DOHH2 (cell line): ENCODE data around the gene MLKL.

Source experiments
- EZH2phosphoT487 ChIP-seq: fragments of 200-600 bp; sonication (generic); IDR thresholded peaks from 2 replicates; pipeline ENCODE4 v1.6.1; 2017; ENCODE audit warnings: borderline replicate concordance, mild to moderate bottlenecking, antibody characterized with exemption, low read length, moderate library complexity, mixed read lengths
- TF ChIP-seq, protein P1 (sequence below): fragments of 200-600 bp; sonication (generic); IDR thresholded peaks from one replicate; pipeline ENCODE4 v1.5.1; 2014; ENCODE audit warnings: antibody characterized with exemption, mild to moderate bottlenecking, low read depth, low read length; ENCODE audit not compliant: poor library complexity, severe bottlenecking

GRCh38 chr16:74641969-74642368 is 58.7 kb downstream of the MLKL start:
- TF ChIP-seq EZH2phosphoT487 = no peak
- TF ChIP-seq, protein P1, sequence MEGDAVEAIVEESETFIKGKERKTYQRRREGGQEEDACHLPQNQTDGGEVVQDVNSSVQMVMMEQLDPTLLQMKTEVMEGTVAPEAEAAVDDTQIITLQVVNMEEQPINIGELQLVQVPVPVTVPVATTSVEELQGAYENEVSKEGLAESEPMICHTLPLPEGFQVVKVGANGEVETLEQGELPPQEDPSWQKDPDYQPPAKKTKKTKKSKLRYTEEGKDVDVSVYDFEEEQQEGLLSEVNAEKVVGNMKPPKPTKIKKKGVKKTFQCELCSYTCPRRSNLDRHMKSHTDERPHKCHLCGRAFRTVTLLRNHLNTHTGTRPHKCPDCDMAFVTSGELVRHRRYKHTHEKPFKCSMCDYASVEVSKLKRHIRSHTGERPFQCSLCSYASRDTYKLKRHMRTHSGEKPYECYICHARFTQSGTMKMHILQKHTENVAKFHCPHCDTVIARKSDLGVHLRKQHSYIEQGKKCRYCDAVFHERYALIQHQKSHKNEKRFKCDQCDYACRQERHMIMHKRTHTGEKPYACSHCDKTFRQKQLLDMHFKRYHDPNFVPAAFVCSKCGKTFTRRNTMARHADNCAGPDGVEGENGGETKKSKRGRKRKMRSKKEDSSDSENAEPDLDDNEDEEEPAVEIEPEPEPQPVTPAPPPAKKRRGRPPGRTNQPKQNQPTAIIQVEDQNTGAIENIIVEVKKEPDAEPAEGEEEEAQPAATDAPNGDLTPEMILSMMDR = no peak
